Measurements from ENCODE around the gene MEPCE.

Gene MEPCE

GRCh38 chr7:100407285-100408180 is 22.1 kb upstream of the MEPCE start:
- Histone ChIP-seq H3K4me3 (ENCODE audit: low read depth, low read length) (no peak overlapping the region), H3K79me2 (ENCODE audit: control insufficient read depth, insufficient read depth, low read length, unreplicated experiment) (no peaks in the 10 kb centered on the region), H3K27me3 (ENCODE audit: insufficient read depth, low read length) (no peaks in the 10 kb centered on the region), H3K4me1 (ENCODE audit: control insufficient read depth, insufficient read depth, low read length, unreplicated experiment) (peaks cover 7% of the 10 kb centered on the region), H3K36me3 (ENCODE audit: insufficient read depth, low read length) (no peaks in the 10 kb centered on the region), H3K27ac (ENCODE audit: low read depth, low read length) (0 out of 2 replicates have a peak overlapping the region, but pooled peaks have one; percentile 19), H2AFZ (ENCODE audit: low read length, unreplicated experiment) (no peak overlapping the region)

GRCh38 chr7:100411101-100411500 is 18.5 kb upstream of the MEPCE start:
- H3K27ac ChIP-seq (ENCODE audit: low read depth, low read length): no peak overlapping the region
- H3K27me3 ChIP-seq (ENCODE audit: insufficient read depth, low read length): no peaks in the 10 kb centered on the region
- no peak overlapping the region for H2AFZ ChIP-seq (ENCODE audit: low read length, unreplicated experiment)
- no peaks in the 10 kb centered on the region for H3K79me2 ChIP-seq (ENCODE audit: control insufficient read depth, insufficient read depth, low read length, unreplicated experiment)
- H3K4me1 ChIP-seq (ENCODE audit: control insufficient read depth, insufficient read depth, low read length, unreplicated experiment): peaks cover 7% of the 10 kb centered on the region
- H3K4me3 ChIP-seq (ENCODE audit: low read depth, low read length): no peak overlapping the region
- no peaks in the 10 kb centered on the region for H3K36me3 ChIP-seq (ENCODE audit: insufficient read depth, low read length)

DNA sequence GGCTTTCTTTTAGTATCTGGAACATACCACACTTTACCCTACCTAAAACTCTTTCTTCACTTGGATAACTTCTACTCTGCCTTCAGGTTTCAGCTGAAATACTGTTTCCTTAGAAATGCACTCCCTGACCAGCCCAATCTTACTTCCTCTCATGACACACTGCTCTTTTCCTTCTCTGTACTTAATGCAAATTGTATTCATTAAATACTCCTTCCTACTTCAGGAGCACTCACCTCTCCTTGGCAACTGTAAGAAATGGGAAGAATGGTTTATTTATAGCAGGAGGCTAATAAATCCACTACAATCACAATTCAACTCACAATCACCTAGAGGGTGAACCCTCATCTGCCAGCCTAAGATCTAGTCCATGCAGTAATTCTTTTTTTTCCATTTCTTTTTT is 16.3 kb upstream of the MEPCE start:
- H3K36me3 ChIP-seq (ENCODE audit: insufficient read depth, low read length): no peaks in the 10 kb centered on the region
- H3K27ac ChIP-seq (ENCODE audit: low read depth, low read length): no peak overlapping the region
- H3K27me3 ChIP-seq (ENCODE audit: insufficient read depth, low read length): no peaks in the 10 kb centered on the region
- H2AFZ ChIP-seq (ENCODE audit: low read length, unreplicated experiment): no peak overlapping the region
- no peaks in the 10 kb centered on the region for H3K79me2 ChIP-seq (ENCODE audit: control insufficient read depth, insufficient read depth, low read length, unreplicated experiment)
- H3K4me1 ChIP-seq (ENCODE audit: control insufficient read depth, insufficient read depth, low read length, unreplicated experiment): no peaks in the 10 kb centered on the region
- no peak overlapping the region for H3K4me3 ChIP-seq (ENCODE audit: low read depth, low read length)

DNA sequence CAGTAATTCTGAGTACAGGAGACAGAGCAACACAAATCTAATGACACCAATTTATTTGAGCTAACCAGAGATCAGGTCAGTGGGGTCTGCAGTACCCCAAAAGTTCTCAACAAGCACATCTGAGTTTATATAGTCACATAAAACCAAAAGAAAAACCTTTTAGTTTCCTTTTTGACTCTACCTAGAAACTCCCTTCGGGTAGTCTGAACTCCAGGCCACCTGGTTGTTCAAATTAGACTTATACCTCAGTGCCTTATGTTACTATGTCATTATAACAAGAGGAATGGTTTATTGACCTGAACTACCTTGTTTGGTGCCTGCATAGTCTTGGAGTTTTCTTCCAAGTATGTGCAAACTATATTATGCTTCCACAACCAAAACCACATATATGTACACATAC is 15.7 kb upstream of the MEPCE start:
- Histone ChIP-seq H3K27ac (ENCODE audit: low read depth, low read length) (no peak overlapping the region), H3K79me2 (ENCODE audit: control insufficient read depth, insufficient read depth, low read length, unreplicated experiment) (no peaks in the 10 kb centered on the region), H2AFZ (ENCODE audit: low read length, unreplicated experiment) (no peak overlapping the region), H3K4me1 (ENCODE audit: control insufficient read depth, insufficient read depth, low read length, unreplicated experiment) (no peaks in the 10 kb centered on the region), H3K27me3 (ENCODE audit: insufficient read depth, low read length) (no peaks in the 10 kb centered on the region), H3K36me3 (ENCODE audit: insufficient read depth, low read length) (no peaks in the 10 kb centered on the region), H3K4me3 (ENCODE audit: low read depth, low read length) (no peak overlapping the region)

GRCh38 chr7:100415448-100415847 is 14.2 kb upstream of the MEPCE start:
- no peaks in the 10 kb centered on the region for H3K27me3 ChIP-seq (ENCODE audit: insufficient read depth, low read length)
- no peaks in the 10 kb centered on the region for H3K4me1 ChIP-seq (ENCODE audit: control insufficient read depth, insufficient read depth, low read length, unreplicated experiment)
- no peak overlapping the region for H2AFZ ChIP-seq (ENCODE audit: low read length, unreplicated experiment)
- H3K79me2 ChIP-seq (ENCODE audit: control insufficient read depth, insufficient read depth, low read length, unreplicated experiment): no peaks in the 10 kb centered on the region
- H3K4me3 ChIP-seq (ENCODE audit: low read depth, low read length): no peak overlapping the region
- H3K27ac ChIP-seq (ENCODE audit: low read depth, low read length): no peak overlapping the region
- no peaks in the 10 kb centered on the region for H3K36me3 ChIP-seq (ENCODE audit: insufficient read depth, low read length)

- no peaks in the 10 kb centered on the region for H3K79me2 ChIP-seq (ENCODE audit: control insufficient read depth, insufficient read depth, low read length, unreplicated experiment)
- no peak overlapping the region for H3K4me3 ChIP-seq (ENCODE audit: low read depth, low read length)
- no peak overlapping the region for H3K27ac ChIP-seq (ENCODE audit: low read depth, low read length)
- H3K4me1 ChIP-seq (ENCODE audit: control insufficient read depth, insufficient read depth, low read length, unreplicated experiment): no peaks in the 10 kb centered on the region
- no peak overlapping the region for H2AFZ ChIP-seq (ENCODE audit: low read length, unreplicated experiment)
- H3K36me3 ChIP-seq (ENCODE audit: insufficient read depth, low read length): 0 out of 2 replicates have a peak, but pooled peaks cover 4% of the 10 kb centered on the region
- H3K27me3 ChIP-seq (ENCODE audit: insufficient read depth, low read length): no peaks in the 10 kb centered on the region
Observed at GRCh38 chr7:100418930-100419659, 10.5 kb upstream of the MEPCE start.

GRCh38 chr7:100419660-100420226 is 9.9 kb upstream of the MEPCE start:
- H2AFZ ChIP-seq (ENCODE audit: low read length, unreplicated experiment): no peak overlapping the region
- no peaks in the 10 kb centered on the region for H3K27me3 ChIP-seq (ENCODE audit: insufficient read depth, low read length)
- 0 out of 2 replicates have a peak, but pooled peaks cover 4% of the 10 kb centered on the region for H3K36me3 ChIP-seq (ENCODE audit: insufficient read depth, low read length)
- no peaks in the 10 kb centered on the region for H3K79me2 ChIP-seq (ENCODE audit: control insufficient read depth, insufficient read depth, low read length, unreplicated experiment)
- no peaks in the 10 kb centered on the region for H3K4me1 ChIP-seq (ENCODE audit: control insufficient read depth, insufficient read depth, low read length, unreplicated experiment)
- H3K4me3 ChIP-seq (ENCODE audit: low read depth, low read length): no peak overlapping the region
- H3K27ac ChIP-seq (ENCODE audit: low read depth, low read length): no peak overlapping the region

DNA sequence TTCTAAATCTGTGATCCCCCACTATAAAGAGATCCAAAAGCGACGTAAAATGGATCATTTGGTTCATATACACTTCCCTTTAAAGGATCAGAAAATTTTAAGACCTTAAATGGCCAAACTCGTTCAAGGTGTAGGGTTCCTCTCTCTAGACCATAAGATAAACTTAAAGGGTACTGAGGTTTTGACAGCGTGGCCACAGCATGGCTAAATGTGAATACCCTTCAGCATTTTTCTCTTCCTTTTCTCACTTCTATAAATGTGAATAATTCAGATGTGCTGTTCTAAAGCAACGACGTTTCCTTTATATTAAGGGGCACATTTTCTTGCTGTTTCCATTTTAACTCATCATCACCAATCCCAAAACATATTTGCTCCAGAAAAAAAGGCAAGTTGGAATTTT is 6.3 kb upstream of the MEPCE start:
- Histone ChIP-seq H3K27me3 (ENCODE audit: insufficient read depth, low read length) (no peaks in the 10 kb centered on the region), H3K79me2 (ENCODE audit: control insufficient read depth, insufficient read depth, low read length, unreplicated experiment) (no peaks in the 10 kb centered on the region), H3K4me1 (ENCODE audit: control insufficient read depth, insufficient read depth, low read length, unreplicated experiment) (peaks cover 4% of the 10 kb centered on the region), H2AFZ (ENCODE audit: low read length, unreplicated experiment) (no peak overlapping the region), H3K4me3 (ENCODE audit: low read depth, low read length) (no peak overlapping the region), H3K36me3 (ENCODE audit: insufficient read depth, low read length) (0 out of 2 replicates have a peak, but pooled peaks cover 4% of the 10 kb centered on the region), H3K27ac (ENCODE audit: low read depth, low read length) (no peak overlapping the region)

- H3K27ac ChIP-seq (ENCODE audit: low read depth, low read length): no peak overlapping the region
- H3K36me3 ChIP-seq (ENCODE audit: insufficient read depth, low read length): 0 out of 2 replicates have a peak, but pooled peaks cover 4% of the 10 kb centered on the region
- no peak overlapping the region for H3K4me3 ChIP-seq (ENCODE audit: low read depth, low read length)
- H2AFZ ChIP-seq (ENCODE audit: low read length, unreplicated experiment): no peak overlapping the region
- peaks cover 6% of the 10 kb centered on the region for H3K79me2 ChIP-seq (ENCODE audit: control insufficient read depth, insufficient read depth, low read length, unreplicated experiment)
- no peaks in the 10 kb centered on the region for H3K27me3 ChIP-seq (ENCODE audit: insufficient read depth, low read length)
- peaks cover 4% of the 10 kb centered on the region for H3K4me1 ChIP-seq (ENCODE audit: control insufficient read depth, insufficient read depth, low read length, unreplicated experiment)
Observed at GRCh38 chr7:100425347-100425746, 4.3 kb upstream of the MEPCE start.

- Histone ChIP-seq H3K27ac (ENCODE audit: low read depth, low read length) (no peak overlapping the region), H3K79me2 (ENCODE audit: control insufficient read depth, insufficient read depth, low read length, unreplicated experiment) (peaks cover 18% of the 10 kb centered on the region), H3K27me3 (ENCODE audit: insufficient read depth, low read length) (no peaks in the 10 kb centered on the region), H3K36me3 (ENCODE audit: insufficient read depth, low read length) (0 out of 2 replicates have a peak, but pooled peaks cover 4% of the 10 kb centered on the region), H3K4me1 (ENCODE audit: control insufficient read depth, insufficient read depth, low read length, unreplicated experiment) (peaks cover 13% of the 10 kb centered on the region), H3K4me3 (ENCODE audit: low read depth, low read length) (no peak overlapping the region), H2AFZ (ENCODE audit: low read length, unreplicated experiment) (no peak overlapping the region)
Observed at GRCh38 chr7:100426516-100426915, 3.1 kb upstream of the MEPCE start.

Data from ACC112 (cell line).